GM12873 (cell line): ENCODE results near the gene HK3.

Experiments
- TF ChIP-seq, protein P1 (sequence below): IDR thresholded peaks from 2 replicates; pipeline ENCODE4 v1.5.1; 2012; ENCODE audit warnings: low read depth, mild to moderate bottlenecking, moderate library complexity, low read length, control low read depth; ENCODE audit not compliant: insufficient read depth; ENCODE audit errors: missing control alignments

HK3 gene

DNA sequence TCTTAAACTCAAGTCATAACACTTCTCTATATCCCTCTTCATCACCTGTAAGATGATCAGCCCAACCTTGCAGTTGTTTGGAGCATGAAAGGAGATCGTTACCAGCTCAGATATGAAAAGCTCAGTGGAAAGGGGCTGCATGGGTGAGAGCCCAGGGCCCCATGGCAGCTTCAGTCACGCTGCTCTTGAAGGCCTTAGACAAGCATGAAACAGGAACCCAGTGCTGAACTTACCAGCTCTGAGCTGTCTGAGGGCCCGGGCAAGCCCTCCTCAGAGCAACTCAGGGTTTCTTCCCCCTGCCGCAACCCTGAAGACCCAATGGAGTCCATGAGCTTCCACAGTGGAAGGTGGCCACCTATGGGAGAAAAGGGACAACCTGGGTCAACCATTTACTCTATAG lies 3.3 kb downstream of the HK3 start:
- TF ChIP-seq, protein P1, sequence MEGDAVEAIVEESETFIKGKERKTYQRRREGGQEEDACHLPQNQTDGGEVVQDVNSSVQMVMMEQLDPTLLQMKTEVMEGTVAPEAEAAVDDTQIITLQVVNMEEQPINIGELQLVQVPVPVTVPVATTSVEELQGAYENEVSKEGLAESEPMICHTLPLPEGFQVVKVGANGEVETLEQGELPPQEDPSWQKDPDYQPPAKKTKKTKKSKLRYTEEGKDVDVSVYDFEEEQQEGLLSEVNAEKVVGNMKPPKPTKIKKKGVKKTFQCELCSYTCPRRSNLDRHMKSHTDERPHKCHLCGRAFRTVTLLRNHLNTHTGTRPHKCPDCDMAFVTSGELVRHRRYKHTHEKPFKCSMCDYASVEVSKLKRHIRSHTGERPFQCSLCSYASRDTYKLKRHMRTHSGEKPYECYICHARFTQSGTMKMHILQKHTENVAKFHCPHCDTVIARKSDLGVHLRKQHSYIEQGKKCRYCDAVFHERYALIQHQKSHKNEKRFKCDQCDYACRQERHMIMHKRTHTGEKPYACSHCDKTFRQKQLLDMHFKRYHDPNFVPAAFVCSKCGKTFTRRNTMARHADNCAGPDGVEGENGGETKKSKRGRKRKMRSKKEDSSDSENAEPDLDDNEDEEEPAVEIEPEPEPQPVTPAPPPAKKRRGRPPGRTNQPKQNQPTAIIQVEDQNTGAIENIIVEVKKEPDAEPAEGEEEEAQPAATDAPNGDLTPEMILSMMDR: no peak

DNA sequence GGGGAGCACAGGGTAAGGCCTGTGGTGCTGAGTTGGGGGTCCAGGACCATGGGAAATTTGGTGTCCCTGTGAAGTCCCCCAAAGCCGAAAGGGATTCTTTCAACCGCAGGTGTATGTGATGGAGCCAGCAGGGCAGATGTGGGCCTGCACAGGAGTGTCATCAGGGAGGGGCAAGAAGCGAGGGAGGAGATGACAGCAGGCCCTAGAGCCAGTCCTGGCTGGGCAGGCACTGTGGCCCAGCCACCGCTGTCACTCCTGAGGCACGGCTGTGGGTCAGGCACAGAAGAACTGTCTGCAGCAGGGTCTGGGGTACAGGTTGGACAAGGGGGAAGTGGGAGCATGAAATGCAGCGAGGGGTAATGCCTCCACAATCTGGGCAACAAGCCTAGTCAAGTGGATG lies 4.8 kb downstream of the HK3 start:
- TF ChIP-seq, protein P1: no peak

DNA sequence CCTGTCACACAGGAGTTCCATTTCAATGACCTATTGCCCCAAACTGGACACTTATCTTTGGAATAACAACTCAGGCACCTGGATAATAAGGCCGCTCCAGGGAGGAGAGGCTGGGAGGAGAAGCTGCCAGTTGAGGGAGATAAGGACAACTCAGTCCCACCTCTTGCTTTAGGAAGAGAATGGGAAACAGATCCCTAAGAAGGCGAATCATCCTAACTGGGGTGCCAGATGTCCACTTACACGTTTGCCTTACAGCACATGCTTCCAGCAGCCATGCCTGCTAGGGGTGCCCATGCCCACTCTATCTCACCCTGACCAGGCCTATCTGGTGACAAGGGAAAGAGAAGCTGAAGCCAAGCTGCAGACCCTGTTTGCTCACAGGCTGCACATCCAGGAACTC lies 6.5 kb downstream of the HK3 start:
- TF ChIP-seq, protein P1: no peak

DNA sequence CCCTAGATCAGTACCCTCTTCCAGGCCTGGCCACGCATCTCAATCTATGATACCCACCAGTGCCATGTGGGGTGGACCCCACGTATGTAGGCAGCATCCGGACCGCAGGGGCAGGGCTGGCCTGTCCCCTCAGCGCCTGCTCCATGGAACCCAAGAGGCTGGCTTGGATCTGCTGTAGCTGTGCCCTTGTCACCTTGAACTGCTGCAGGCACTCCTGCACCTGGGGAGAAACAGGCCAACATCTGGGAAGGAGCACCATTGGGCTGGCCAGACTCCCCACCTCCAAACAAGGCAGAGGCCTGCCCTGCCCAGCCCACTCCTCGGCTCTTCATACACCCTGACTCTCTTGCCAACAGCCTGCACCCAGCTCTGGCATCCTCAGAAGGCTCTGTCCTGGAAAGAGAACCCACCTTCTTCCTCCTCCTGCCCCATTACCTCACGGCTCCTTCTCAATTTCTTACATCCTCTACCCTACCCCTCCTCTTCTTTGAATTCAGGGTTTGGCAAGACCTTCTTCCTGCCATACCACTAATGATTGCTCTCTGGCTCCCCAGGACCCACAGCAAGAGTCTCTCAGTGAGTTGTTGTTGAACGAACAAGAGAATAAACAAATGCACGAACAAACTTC lies 7.7 kb downstream of the HK3 start:
- TF ChIP-seq, protein P1: no peak

DNA sequence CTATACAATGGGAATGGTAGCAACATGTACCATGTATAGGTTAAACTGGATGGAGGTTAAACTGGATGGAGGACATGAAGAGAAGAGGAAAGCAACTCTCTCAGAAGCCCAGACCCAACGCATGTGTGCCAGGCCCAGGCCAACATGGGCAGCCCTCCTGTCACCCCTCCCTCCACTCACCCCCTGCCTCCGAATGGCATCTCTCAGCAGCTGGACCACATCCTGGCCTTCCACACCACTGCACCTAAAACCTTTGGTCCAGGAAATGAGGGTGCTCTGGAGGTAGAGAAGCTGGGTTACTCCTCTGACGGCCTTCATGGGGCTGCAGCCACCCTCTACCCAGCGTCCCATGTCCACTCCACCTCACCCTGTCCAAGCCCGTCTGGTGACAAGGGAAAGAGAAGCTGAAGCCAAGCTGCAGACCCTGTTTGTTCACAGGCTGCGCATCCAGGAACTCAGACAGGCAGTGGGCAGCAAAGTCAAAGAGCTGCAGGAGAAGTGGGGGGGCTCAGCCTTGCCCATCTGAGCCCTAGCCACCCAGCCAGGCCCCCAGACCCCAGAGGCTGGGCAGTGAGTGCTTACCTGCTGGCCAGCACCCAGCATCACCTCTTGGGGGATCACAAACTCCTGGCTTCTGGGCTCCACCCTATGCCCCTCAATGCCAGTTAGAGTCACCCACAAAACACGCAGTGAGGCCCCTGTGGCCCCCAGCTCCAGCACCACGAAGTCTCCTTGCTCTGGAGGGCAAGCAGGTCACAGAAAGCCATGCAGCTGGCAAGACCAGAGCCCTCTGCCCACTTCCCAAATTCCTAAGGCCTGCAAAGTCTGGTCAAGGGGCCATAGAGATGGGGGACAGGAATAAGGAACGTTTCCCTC lies 8.5 kb downstream of the HK3 start:
- TF ChIP-seq, protein P1: no peak

DNA sequence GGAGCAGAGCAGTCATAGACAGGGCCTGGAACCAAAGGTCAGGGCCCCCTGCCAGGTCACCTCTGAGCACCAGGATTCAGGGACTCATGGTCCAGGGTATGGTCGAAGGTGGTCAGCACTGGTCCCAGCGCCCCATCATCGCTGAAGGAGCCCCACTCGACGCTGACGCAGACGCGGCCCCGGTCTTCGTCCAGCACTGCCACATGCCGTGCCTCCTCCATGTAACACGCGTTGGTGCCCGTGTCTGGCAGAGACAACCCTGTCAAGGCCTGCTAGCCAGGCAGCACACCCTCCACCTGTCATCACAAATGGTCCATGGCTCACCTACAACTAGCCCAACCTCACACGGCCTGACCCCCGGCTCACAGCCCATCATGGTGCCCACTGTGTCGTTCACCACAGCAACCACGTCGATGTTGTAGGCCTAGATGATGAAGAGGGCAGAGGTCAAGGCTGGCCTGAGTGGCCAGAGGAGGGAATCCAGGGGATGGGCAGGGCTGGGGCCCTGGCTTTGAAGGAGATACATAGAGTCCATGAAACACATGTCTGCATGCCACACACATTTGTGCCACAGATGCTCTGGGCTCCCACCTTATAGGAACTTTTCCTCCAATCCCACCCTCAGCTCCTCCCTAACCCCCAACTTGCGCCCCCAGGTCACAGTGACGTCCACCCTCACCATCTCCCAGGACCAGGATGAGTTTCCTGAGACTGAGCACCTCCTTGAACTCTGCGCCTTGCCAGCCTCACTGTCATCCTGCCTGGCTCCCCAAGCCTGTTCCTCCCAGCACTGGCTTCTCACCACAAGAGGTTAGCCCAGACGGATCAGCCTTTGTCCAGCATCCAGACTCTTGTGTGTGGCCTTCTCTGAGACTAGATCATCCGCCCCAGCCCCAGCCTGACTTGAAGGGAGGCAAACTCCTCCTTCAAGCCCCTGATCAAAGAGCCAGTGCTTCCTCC lies 9.5 kb downstream of the HK3 start:
- TF ChIP-seq, protein P1: no peak

DNA sequence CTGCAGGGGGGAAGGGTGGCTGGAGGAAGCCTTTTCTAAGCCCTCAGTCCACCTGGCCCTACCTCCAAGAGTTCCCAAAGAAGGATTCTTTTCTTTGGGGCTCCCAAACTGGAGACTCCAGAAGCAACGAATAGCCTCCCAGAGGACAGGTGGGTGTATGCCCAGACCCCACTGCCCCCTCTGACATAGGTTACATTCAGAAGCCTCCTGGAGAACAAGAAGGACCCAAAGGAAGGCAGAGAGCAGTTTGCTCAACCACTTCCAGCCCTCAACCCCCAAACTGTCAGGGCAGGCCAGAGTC lies 10.3 kb downstream of the HK3 start:
- TF ChIP-seq, protein P1: no peak
